HepG2 (cell line): ENCODE data around the gene ARFGEF3. TPM values are rescaled to one million over a fixed set of nuclear protein-coding genes. Genes with fewer than 3 reads are reported as not detected.

ENCODE experiments used
- ATAC-seq: fragments of 200-7000 bp; cut with Tn5 transposase; 3 replicates; pipeline ENCODE4 v1.9.1; 2020; ENCODE audit warnings: mild to moderate bottlenecking, moderate library complexity
- BruUV-seq: library from RNA; stranded (reverse); fragments of 400-500 nt; replicated peaks from 2 replicates; lab custom pipeline; 2021; lab: Mats Ljungman, UMichigan
- CTCF ChIA-PET: fragments of 300-600 bp; formaldehyde crosslinking; extraction: SDS; loops from one replicate; lab custom pipeline; 2021; ENCODE audit warnings: low total read pairs, inconsistent platforms, low intra/inter-chr PET ratio; lab: Yijun Ruan, JAX
- POLR2A ChIA-PET: fragments of 350-600 bp; sonication (Branson Sonifier 250); formaldehyde crosslinking; loops from one replicate; lab custom pipeline; 2020; ENCODE audit warnings: antibody characterized with exemption, inconsistent platforms; lab: Yijun Ruan, JAX
- DNase-seq: peaks from one replicate; pipeline ENCODE4 v3.0.0-alpha.2; 2015; ENCODE audit warnings: low spot score
- FAIRE-seq: peaks from 3 replicates; lab custom pipeline; 2011; peaks lifted over from hg19 to GRCh38; lab: Jason Lieb, UNC
- H2AFZ ChIP-seq: one replicate; pipeline ENCODE4 v1.6.1; 2011; ENCODE audit warnings: low read length, inconsistent platforms
- H3K27ac ChIP-seq: fragments of 300-600 bp; 3 replicates; pipeline ENCODE4 v1.8.0; 2011; ENCODE audit warnings: mixed run types, mild to moderate bottlenecking, mixed read lengths, low read length, inconsistent platforms; ENCODE audit not compliant: insufficient read depth; ENCODE audit errors: extremely low read length
- H3K27me3 ChIP-seq, 2 experiments: fragments of 200-600 bp in 1 of 2; 2 replicates in 1 of 2; 3 replicates in 1 of 2; pipeline versions ENCODE4 v1.6.0 to v1.8.0; 2011; ENCODE audit warnings: low read length in 2 of 2, mild to moderate bottlenecking in 2 of 2, moderate library complexity in 2 of 2, inconsistent platforms in 1 of 2; ENCODE audit not compliant: insufficient read depth in 2 of 2, control insufficient read depth in 1 of 2
- H3K36me3 ChIP-seq, 2 experiments: fragments of 200-600 bp in 1 of 2; replicated peaks in 1 of 2; 2 replicates in 1 of 2; 3 replicates in 1 of 2; pipeline versions ENCODE4 v1.5.1 to v1.8.0; 2011; ENCODE audit warnings: low read length in 2 of 2, inconsistent platforms in 1 of 2; ENCODE audit not compliant: insufficient read depth in 2 of 2, control insufficient read depth in 1 of 2
- H3K4me1 ChIP-seq: 2 replicates; pipeline ENCODE4 v1.5.1; 2012; ENCODE audit warnings: low read length, inconsistent platforms; ENCODE audit not compliant: insufficient read depth
- H3K4me2 ChIP-seq: 2 replicates; pipeline ENCODE4 v1.6.0; 2011; ENCODE audit warnings: low read depth, low read length, inconsistent platforms
- H3K4me3 ChIP-seq, 3 experiments: fragments of 200-600 bp in 1 of 3; sonication (generic), shearing (Covaris generic) in 1 of 3; replicated peaks in 1 of 3; 2 replicates each; pipeline ENCODE4 v1.5.1; 2011 to 2016; ENCODE audit warnings: low read length in 3 of 3, inconsistent platforms in 2 of 3, low read depth in 2 of 3, mild to moderate bottlenecking in 2 of 3, control low read depth in 1 of 3, mixed read lengths in 1 of 3; ENCODE audit not compliant: insufficient read depth in 1 of 3
- H3K79me2 ChIP-seq: one replicate; pipeline ENCODE4 v1.6.1; 2011; ENCODE audit warnings: low read length, inconsistent platforms; ENCODE audit not compliant: insufficient read depth
- H3K9ac ChIP-seq: 2 replicates; pipeline ENCODE4 v1.6.0; 2011; ENCODE audit warnings: mild to moderate bottlenecking, low read depth, low read length, inconsistent platforms; ENCODE audit not compliant: insufficient read depth
- H3K9me3 ChIP-seq: 2 replicates; pipeline ENCODE4 v1.5.1; 2012; ENCODE audit warnings: mild to moderate bottlenecking, low read length
- H4K20me1 ChIP-seq: 2 replicates; pipeline ENCODE4 v1.6.0; 2011; ENCODE audit warnings: inconsistent platforms, mild to moderate bottlenecking, low read length, moderate library complexity; ENCODE audit not compliant: insufficient read depth
- GFI1 ChIP-seq: sonication (generic); formaldehyde crosslinking; IDR thresholded peaks from 2 replicates; pipeline ENCODE4 v1.5.0; 2020; ENCODE audit warnings: missing genetic modification reagents, mild to moderate bottlenecking, borderline replicate concordance
- NBN ChIP-seq: fragments of 450-650 bp; conservative IDR thresholded peaks from 2 replicates; pipeline ENCODE4 v1.6.1; 2017
- PRMT3 ChIP-seq: sonication (generic); formaldehyde crosslinking; IDR thresholded peaks from 2 replicates; pipeline ENCODE4 v1.8.1; 2022; ENCODE audit warnings: low read depth, mild to moderate bottlenecking, moderate library complexity, missing genetic modification reagents, borderline replicate concordance
- ZNF407 ChIP-seq: sonication (generic); formaldehyde crosslinking; IDR thresholded peaks from one replicate; pipeline ENCODE4 v1.5.1; 2020; ENCODE audit warnings: mild to moderate bottlenecking, missing genetic modification reagents; ENCODE audit errors: not compliant biosample characterization
- WGBS: methylation state at CpG from one replicate; pipeline ENCODE4 v1.1.6; 2017; ENCODE audit warnings: low lambda C conversion rate; 5-methylcytosine and 5-hydroxymethylcytosine counted together
- in situ Hi-C: cut with HindIII; loops from 2 replicates; pipeline ENCODE4 v1.10.0; 2017; ENCODE audit warnings: low pct_unique_long_range_greater_than_20kb; ENCODE audit not compliant: extremely low pct_ligation_motif_present
- intact Hi-C: fragments of 100-400 bp; cut with micrococcal nuclease; formaldehyde crosslinking; loops from one replicate; pipeline ENCODE4 v1.10.0; 2022; ENCODE audit not compliant: unreplicated experiment
- polyA plus RNA-seq, 8 experiments: library from polyadenylated mRNA; depleted of rRNA in 3 of 8; stranded (reverse) in 7 of 8; unstranded in 1 of 8; fragments of >200 nt; fragmentation: Illumina TruSeq in 4 of 8; extraction: Trizol in 4 of 8; gene quantifications; 2 replicates each; pipeline versions ENCODE4 v1.2.1 to v1.2.3, GENCODE V29; 2011 to 2016; ENCODE audit warnings: low read depth in 4 of 8, missing spikeins in 1 of 8, mixed read lengths in 1 of 8; ENCODE audit not compliant: insufficient read depth in 1 of 8
- total RNA-seq, 5 experiments: library from RNA; depleted of rRNA; stranded (reverse); fragments of >200 nt; fragmentation: Illumina TruSeq; extraction: Trizol; gene quantifications; 2 replicates each; pipeline ENCODE4 v1.2.3, GENCODE V29; 2016; ENCODE audit warnings: low read depth in 1 of 5

ARFGEF3 gene
- total and polyA plus RNA-seq, 2 of the 13 experiments (the other 11 are each of a cell fraction or from before 2014, with no cell fraction given), result 0.60 to 2.6 TPM

- no peaks in the 10 kb centered on the region for H3K36me3 ChIP-seq
- CTCF ChIA-PET, result no interaction called here
- no peak for TF ChIP-seq GFI1 (CRISPR knock-in tag)
- no peak for TF ChIP-seq ZNF407 (CRISPR knock-in tag)
- no peak for TF ChIP-seq NBN
- no peak for TF ChIP-seq PRMT3 (CRISPR knock-in tag)
Measured at GRCh38 chr6:138374815-138375214, 213.1 kb downstream of the ARFGEF3 start.

More at GRCh38 chr6:138374815-138375214, 213.1 kb downstream of the ARFGEF3 start:
- no peaks in the 10 kb centered on the region for H3K9me3 ChIP-seq
- POLR2A ChIA-PET, result no interaction called here
- intact Hi-C loops, result no loop called here
- DNase-seq (no peak), ATAC-seq (peak; percentile 36; the same call in 2 of the 3 replicates), FAIRE-seq (no peak)
- in situ Hi-C loops, result no loop called here
- no peak overlapping the region for H3K4me3 ChIP-seq
- peaks cover 12% of the 10 kb centered on the region for H3K4me1 ChIP-seq
- no peak overlapping the region for H3K9ac ChIP-seq
- WGBS, result 41% methylated on average over 2 of the region's 2 CpGs
- no peaks in the 10 kb centered on the region for H4K20me1 ChIP-seq
- H3K27ac ChIP-seq, result no peak overlapping the region
- no peaks in the 10 kb centered on the region for H3K79me2 ChIP-seq
- H3K4me2 ChIP-seq, result no peak overlapping the region
- no peak overlapping the region for H2AFZ ChIP-seq
- BruUV-seq, result no TSS peak
- no peaks in the 10 kb centered on the region for H3K27me3 ChIP-seq
